ENCODE measurements around the gene PANX3.

PANX3 gene

GRCh38 chr11:124605719-124606118 lies 5.5 kb upstream of the PANX3 start:
- no peak overlapping the region for H3K4me3 ChIP-seq (IDR thresholded peaks at IDR 0.05; ENCODE audit: insufficient read depth, low read depth, low read length)
- H3K4me2 ChIP-seq = no peak overlapping the region
- TF ChIP-seq CTCF (conservative IDR thresholded peaks at IDR 0.05; ENCODE audit: low read depth, low read length) = no peak
- no peaks in the 10 kb centered on the region for H3K27me3 ChIP-seq (ENCODE audit: insufficient read depth, low read depth)
- no peak overlapping the region for H3K27ac ChIP-seq
- H4K20me1 ChIP-seq (ENCODE audit: insufficient read depth) = no peaks in the 10 kb centered on the region
- H3K9ac ChIP-seq = no peak overlapping the region
- H2AFZ ChIP-seq (ENCODE audit: low read depth) = no peak overlapping the region
- no peaks in the 10 kb centered on the region for H3K79me2 ChIP-seq (ENCODE audit: insufficient read depth, low read depth)
- no peaks in the 10 kb centered on the region for H3K4me1 ChIP-seq (ENCODE audit: low read depth, poor library complexity, severe bottlenecking)
- H3K36me3 ChIP-seq (ENCODE audit: insufficient read depth) = no peaks in the 10 kb centered on the region

- Histone ChIP-seq H3K9ac (no peak overlapping the region), H3K4me2 (no peak overlapping the region), H4K20me1 (ENCODE audit: insufficient read depth) (no peaks in the 10 kb centered on the region), H3K4me1 (ENCODE audit: low read depth, poor library complexity, severe bottlenecking) (no peaks in the 10 kb centered on the region), H3K36me3 (ENCODE audit: insufficient read depth) (no peaks in the 10 kb centered on the region), H3K27ac (no peak overlapping the region), H3K79me2 (ENCODE audit: insufficient read depth, low read depth) (no peaks in the 10 kb centered on the region), H2AFZ (ENCODE audit: low read depth) (no peak overlapping the region), H3K4me3 (IDR thresholded peaks at IDR 0.05; ENCODE audit: insufficient read depth, low read depth, low read length) (no peak overlapping the region), H3K27me3 (ENCODE audit: insufficient read depth, low read depth) (no peaks in the 10 kb centered on the region)
- no peak for TF ChIP-seq CTCF (conservative IDR thresholded peaks at IDR 0.05; ENCODE audit: low read depth, low read length)
These were observed 3.1 kb upstream of the PANX3 start for GRCh38 chr11:124608147-124608546.

GRCh38 chr11:124610295-124610694 lies 933 bp upstream of the PANX3 start:
- Histone ChIP-seq H3K9ac (no peak overlapping the region), H2AFZ (ENCODE audit: low read depth) (no peak overlapping the region), H3K27ac (no peak overlapping the region), H4K20me1 (ENCODE audit: insufficient read depth) (no peaks in the 10 kb centered on the region), H3K27me3 (ENCODE audit: insufficient read depth, low read depth) (no peaks in the 10 kb centered on the region), H3K36me3 (ENCODE audit: insufficient read depth) (no peaks in the 10 kb centered on the region), H3K4me2 (no peak overlapping the region), H3K4me1 (ENCODE audit: low read depth, poor library complexity, severe bottlenecking) (no peaks in the 10 kb centered on the region), H3K79me2 (ENCODE audit: insufficient read depth, low read depth) (no peaks in the 10 kb centered on the region), H3K4me3 (IDR thresholded peaks at IDR 0.05; ENCODE audit: insufficient read depth, low read depth, low read length) (no peak overlapping the region)
- no peak for TF ChIP-seq CTCF (conservative IDR thresholded peaks at IDR 0.05; ENCODE audit: low read depth, low read length)

GRCh38 chr11:124612045-124612444 lies 817 bp downstream of the PANX3 start:
- H3K4me2 ChIP-seq = no peak overlapping the region
- H3K27me3 ChIP-seq (ENCODE audit: insufficient read depth, low read depth) = no peaks in the 10 kb centered on the region
- H3K79me2 ChIP-seq (ENCODE audit: insufficient read depth, low read depth) = no peaks in the 10 kb centered on the region
- TF ChIP-seq CTCF (conservative IDR thresholded peaks at IDR 0.05; ENCODE audit: low read depth, low read length) = no peak
- H3K4me3 ChIP-seq (IDR thresholded peaks at IDR 0.05; ENCODE audit: insufficient read depth, low read depth, low read length) = no peak overlapping the region
- H3K36me3 ChIP-seq (ENCODE audit: insufficient read depth) = no peaks in the 10 kb centered on the region
- H2AFZ ChIP-seq (ENCODE audit: low read depth) = no peak overlapping the region
- no peaks in the 10 kb centered on the region for H4K20me1 ChIP-seq (ENCODE audit: insufficient read depth)
- no peaks in the 10 kb centered on the region for H3K4me1 ChIP-seq (ENCODE audit: low read depth, poor library complexity, severe bottlenecking)
- no peak overlapping the region for H3K9ac ChIP-seq
- H3K27ac ChIP-seq = no peak overlapping the region
